Suprapubic skin (tissue), 3 donors: ENCODE data around the gene REXO1.

Experiments used
- EP300 ChIP-seq: sonication (generic); formaldehyde crosslinking; IDR thresholded peaks from one replicate; pipeline ENCODE4 v1.6.1; 2017; ENCODE audit warnings: antibody characterized with exemption
- TF ChIP-seq, protein P1 (sequence below), 2 donors: fragments of 200-600 bp in 1 of 2; fragments of 450-650 bp in 1 of 2; sonication (generic) in 1 of 2; IDR thresholded peaks; one replicate each; pipeline ENCODE4 v1.5.1; 2016 to 2019; ENCODE audit warnings: antibody characterized with exemption in 2 of 2, mild to moderate bottlenecking in 1 of 2, moderate library complexity in 1 of 2

DNA sequence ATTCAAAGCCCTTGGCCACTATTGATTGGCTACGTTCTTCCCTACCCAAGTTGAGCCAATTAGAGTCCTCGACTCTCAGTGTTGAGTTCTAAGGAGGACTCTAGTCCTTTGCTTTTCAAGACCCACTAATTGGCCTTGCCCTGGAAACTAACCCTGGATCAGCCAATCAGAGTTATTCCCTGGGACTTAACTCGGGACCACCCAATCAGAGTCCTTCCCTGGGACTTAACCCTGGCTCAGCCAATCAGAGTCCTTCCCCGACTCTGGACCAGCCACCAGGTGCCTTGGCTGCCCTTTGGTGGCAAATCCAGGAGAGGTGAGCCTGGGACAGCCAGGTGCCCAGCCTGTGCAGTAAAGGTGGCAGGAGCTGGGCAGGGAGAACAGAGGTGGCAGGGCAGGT, 64.9 kb downstream of the REXO1 start:
- TF ChIP-seq EP300, result no peak
- TF ChIP-seq, protein P1, sequence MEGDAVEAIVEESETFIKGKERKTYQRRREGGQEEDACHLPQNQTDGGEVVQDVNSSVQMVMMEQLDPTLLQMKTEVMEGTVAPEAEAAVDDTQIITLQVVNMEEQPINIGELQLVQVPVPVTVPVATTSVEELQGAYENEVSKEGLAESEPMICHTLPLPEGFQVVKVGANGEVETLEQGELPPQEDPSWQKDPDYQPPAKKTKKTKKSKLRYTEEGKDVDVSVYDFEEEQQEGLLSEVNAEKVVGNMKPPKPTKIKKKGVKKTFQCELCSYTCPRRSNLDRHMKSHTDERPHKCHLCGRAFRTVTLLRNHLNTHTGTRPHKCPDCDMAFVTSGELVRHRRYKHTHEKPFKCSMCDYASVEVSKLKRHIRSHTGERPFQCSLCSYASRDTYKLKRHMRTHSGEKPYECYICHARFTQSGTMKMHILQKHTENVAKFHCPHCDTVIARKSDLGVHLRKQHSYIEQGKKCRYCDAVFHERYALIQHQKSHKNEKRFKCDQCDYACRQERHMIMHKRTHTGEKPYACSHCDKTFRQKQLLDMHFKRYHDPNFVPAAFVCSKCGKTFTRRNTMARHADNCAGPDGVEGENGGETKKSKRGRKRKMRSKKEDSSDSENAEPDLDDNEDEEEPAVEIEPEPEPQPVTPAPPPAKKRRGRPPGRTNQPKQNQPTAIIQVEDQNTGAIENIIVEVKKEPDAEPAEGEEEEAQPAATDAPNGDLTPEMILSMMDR (IDR thresholded peaks at IDR 0.05), result no peak
